Stomach (tissue), 9 donors: ENCODE results near the gene MARCKSL1. TPM values are rescaled to one million over a fixed set of nuclear protein-coding genes. Genes with fewer than 3 reads are reported as not detected.

Experiments used
- DNase-seq, 2 donors: peaks; one replicate each; pipeline versions ENCODE4 v3.0.0 to v3.0.0-alpha.2; 2013 to 2019
- H3K27ac ChIP-seq, 5 donors: fragments of 200-600 bp in 4 of 5; sonication (generic) in 4 of 5; one replicate each; pipeline ENCODE4 v1.5.1; 2013 to 2019; ENCODE audit warnings: mild to moderate bottlenecking in 1 of 5, moderate library complexity in 1 of 5
- H3K27me3 ChIP-seq, 3 donors: fragments of 200-600 bp; sonication (generic); one replicate each; pipeline ENCODE4 v1.5.1; 2017 to 2019; ENCODE audit warnings: mixed run types in 1 of 3
- H3K36me3 ChIP-seq, 4 donors: fragments of 200-600 bp; sonication (generic); 1 replicate in 3 of 4; 2 replicates in 1 of 4; pipeline ENCODE4 v1.5.1; 2016 to 2019
- H3K4me1 ChIP-seq, 4 donors: fragments of 200-600 bp; sonication (generic); one replicate each; pipeline ENCODE4 v1.5.1; 2016 to 2019
- H3K4me3 ChIP-seq, 4 donors: fragments of 200-600 bp; sonication (generic) in 3 of 4; one replicate each; pipeline ENCODE4 v1.5.1; 2016 to 2019; ENCODE audit warnings: mild to moderate bottlenecking in 1 of 4
- H3K9me3 ChIP-seq, 4 donors: fragments of 200-600 bp; sonication (generic); one replicate each; pipeline ENCODE4 v1.5.1; 2016 to 2019
- EP300 ChIP-seq: sonication (generic); formaldehyde crosslinking; IDR thresholded peaks from one replicate; pipeline ENCODE4 v1.6.1; 2017; ENCODE audit warnings: antibody characterized with exemption
- POLR2A ChIP-seq, 4 donors: fragments of 450-650 bp; IDR thresholded peaks; one replicate each; pipeline ENCODE4 v1.6.1; 2016; ENCODE audit warnings: antibody characterized with exemption in 4 of 4, control low read depth in 2 of 4, mild to moderate bottlenecking in 1 of 4, moderate library complexity in 1 of 4
- POLR2AphosphoS5 ChIP-seq, 3 donors: sonication (generic); formaldehyde crosslinking; IDR thresholded peaks; one replicate each; pipeline ENCODE4 v1.6.1; 2016; ENCODE audit warnings: antibody characterized with exemption in 3 of 3
- WGBS, 5 donors: extraction: QIAGEN DNeasy Blood & Tissue Kit in 3 of 5; methylation state at CpG; one replicate each; pipeline versions ENCODE4 v1.1.5 to v1.1.7; 2013 to 2018; 5-methylcytosine and 5-hydroxymethylcytosine counted together
- intact Hi-C: fragments of 100-400 bp; cut with DNase I; formaldehyde crosslinking; loops from one replicate; pipeline ENCODE4 v1.15.1; 2023; ENCODE audit warnings: low total_unique reads
- polyA plus RNA-seq, 3 donors: library from polyadenylated mRNA; stranded (reverse); fragments of 200-250 nt; gene quantifications; one replicate each; pipeline ENCODE4 v1.2.3, GENCODE V29; 2013
- total RNA-seq, 5 donors: library from RNA; depleted of rRNA; stranded (reverse); fragments of >200 nt; gene quantifications; one replicate each; pipeline versions ENCODE4 v1.1.0 to v1.2.3, GENCODE V29; 2014 to 2016
- TF ChIP-seq, protein P1 (sequence below), 7 experiments: fragments of 450-650 bp in 4 of 7; fragments of 200-600 bp in 3 of 7; sonication (generic) in 3 of 7; IDR thresholded peaks; one replicate each; pipeline ENCODE4 v1.5.1; 2016 to 2019; ENCODE audit warnings: antibody characterized with exemption in 7 of 7, control low read depth in 2 of 7, mild to moderate bottlenecking in 1 of 7
- donor health status: healthy with polysubstance abuse.
- donor health status: Bipolar disorder and iron deficiency.
- donor health status: healthy.

Gene MARCKSL1
- total and polyA plus RNA-seq, 8 donors: 7.6 to 100 (median 47.1) TPM

DNA sequence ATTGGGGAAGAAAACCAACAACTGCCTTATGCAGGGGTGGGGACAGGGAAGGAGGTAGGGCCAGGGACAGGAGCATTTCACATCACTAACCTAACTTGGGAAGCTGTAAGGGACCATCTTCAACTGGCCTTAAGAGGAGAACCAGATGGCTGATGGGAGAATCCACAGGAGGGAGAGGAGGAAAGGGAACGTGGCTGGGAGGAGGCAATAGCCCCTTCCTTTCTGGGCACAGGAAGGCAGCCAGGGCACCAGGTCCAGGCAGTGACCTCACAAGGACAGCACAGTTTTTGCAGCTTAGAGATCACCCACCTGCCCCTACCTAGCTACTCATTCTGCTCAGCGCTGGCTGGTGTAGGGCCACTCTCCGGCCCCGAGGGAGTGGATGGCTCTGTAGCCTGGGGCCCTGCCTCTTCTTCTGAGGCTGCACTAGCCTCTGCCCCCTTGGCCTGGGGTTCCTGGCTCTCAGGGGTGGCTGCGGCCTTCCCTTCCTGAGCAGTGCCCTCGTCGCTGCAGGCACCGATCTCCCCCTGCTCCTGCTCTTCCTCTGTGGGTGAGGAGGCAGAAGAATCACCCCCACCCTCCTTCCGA is 1.7 kb downstream of the MARCKSL1 start:
- Histone ChIP-seq H3K27me3 (peaks cover 0 to 3% (median 0%) of the 10 kb centered on the region in 3 donors), H3K4me1 (peaks cover 30 to 70% (median 61%) of the 10 kb centered on the region in 4 donors), H3K27ac (peak overlapping the region; percentile 85 to 88 (median 86)), H3K36me3 (peaks cover 21 to 49% (median 42%) of the 10 kb centered on the region in 4 donors), H3K9me3 (no peaks in the 10 kb centered on the region), H3K4me3 (peak overlapping the region; percentile 68 to 83 (median 78))
- TF ChIP-seq POLR2A (IDR thresholded peaks at IDR 0.05): no peak
- TF ChIP-seq, protein P1, sequence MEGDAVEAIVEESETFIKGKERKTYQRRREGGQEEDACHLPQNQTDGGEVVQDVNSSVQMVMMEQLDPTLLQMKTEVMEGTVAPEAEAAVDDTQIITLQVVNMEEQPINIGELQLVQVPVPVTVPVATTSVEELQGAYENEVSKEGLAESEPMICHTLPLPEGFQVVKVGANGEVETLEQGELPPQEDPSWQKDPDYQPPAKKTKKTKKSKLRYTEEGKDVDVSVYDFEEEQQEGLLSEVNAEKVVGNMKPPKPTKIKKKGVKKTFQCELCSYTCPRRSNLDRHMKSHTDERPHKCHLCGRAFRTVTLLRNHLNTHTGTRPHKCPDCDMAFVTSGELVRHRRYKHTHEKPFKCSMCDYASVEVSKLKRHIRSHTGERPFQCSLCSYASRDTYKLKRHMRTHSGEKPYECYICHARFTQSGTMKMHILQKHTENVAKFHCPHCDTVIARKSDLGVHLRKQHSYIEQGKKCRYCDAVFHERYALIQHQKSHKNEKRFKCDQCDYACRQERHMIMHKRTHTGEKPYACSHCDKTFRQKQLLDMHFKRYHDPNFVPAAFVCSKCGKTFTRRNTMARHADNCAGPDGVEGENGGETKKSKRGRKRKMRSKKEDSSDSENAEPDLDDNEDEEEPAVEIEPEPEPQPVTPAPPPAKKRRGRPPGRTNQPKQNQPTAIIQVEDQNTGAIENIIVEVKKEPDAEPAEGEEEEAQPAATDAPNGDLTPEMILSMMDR (IDR thresholded peaks at IDR 0.05): no peak
- TF ChIP-seq EP300: no peak
- no peak for TF ChIP-seq POLR2AphosphoS5 (IDR thresholded peaks at IDR 0.05)
- peak in 1 of 2 donors; percentile 38 for DNase-seq
- WGBS, 5 donors: 14 to 34% (median 25%) methylated on average over 5 to 9 of the region's 9 CpGs
- intact Hi-C loops: no loop called here

DNA sequence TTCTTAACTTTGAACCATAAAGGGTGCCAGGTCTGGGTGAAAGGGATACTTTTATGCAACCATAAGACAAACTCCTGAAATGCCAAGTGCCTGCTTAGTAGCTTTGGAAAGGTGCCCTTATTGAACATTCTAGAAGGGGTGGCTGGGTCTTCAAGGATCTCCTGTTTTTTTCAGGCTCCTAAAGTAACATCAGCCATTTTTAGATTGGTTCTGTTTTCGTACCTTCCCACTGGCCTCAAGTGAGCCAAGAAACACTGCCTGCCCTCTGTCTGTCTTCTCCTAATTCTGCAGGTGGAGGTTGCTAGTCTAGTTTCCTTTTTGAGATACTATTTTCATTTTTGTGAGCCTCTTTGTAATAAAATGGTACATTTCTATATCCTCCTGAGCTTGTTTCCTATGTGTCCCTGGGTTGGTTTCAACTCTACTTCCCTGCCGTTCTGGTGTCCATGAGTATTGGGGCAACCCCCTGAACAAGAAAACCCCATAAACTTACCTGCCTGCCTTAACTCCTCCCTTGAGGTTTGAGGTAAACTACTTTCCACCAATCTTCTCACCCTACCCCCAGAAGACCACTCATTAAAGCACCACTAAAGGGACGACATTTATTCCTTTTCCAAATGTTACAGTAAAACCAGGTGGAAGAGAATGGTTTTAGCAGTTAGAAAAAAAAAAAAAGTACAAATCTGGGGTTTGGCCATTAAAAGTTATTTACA is 2.6 kb downstream of the MARCKSL1 start:
- Histone ChIP-seq H3K27ac (peak overlapping the region in 3 of 5 donors; percentile 0 to 86 (median 14)), H3K4me3 (peak overlapping the region in 1 of 4 donors; percentile 83), H3K9me3 (no peaks in the 10 kb centered on the region), H3K27me3 (peaks cover 0 to 3% (median 0%) of the 10 kb centered on the region in 3 donors), H3K4me1 (peaks cover 30 to 60% (median 59%) of the 10 kb centered on the region in 4 donors), H3K36me3 (peaks cover 29 to 59% (median 51%) of the 10 kb centered on the region in 4 donors)
- no peak for DNase-seq
- intact Hi-C loops: no loop called here
- WGBS, 5 donors: 45 to 61% (median 55%) methylated on average over 3 of the region's 3 CpGs
- TF ChIP-seq EP300 (no peak), POLR2A (IDR thresholded peaks at IDR 0.05) (no peak), POLR2AphosphoS5 (IDR thresholded peaks at IDR 0.05) (no peak)
- TF ChIP-seq, protein P1 (IDR thresholded peaks at IDR 0.05): no peak

DNA sequence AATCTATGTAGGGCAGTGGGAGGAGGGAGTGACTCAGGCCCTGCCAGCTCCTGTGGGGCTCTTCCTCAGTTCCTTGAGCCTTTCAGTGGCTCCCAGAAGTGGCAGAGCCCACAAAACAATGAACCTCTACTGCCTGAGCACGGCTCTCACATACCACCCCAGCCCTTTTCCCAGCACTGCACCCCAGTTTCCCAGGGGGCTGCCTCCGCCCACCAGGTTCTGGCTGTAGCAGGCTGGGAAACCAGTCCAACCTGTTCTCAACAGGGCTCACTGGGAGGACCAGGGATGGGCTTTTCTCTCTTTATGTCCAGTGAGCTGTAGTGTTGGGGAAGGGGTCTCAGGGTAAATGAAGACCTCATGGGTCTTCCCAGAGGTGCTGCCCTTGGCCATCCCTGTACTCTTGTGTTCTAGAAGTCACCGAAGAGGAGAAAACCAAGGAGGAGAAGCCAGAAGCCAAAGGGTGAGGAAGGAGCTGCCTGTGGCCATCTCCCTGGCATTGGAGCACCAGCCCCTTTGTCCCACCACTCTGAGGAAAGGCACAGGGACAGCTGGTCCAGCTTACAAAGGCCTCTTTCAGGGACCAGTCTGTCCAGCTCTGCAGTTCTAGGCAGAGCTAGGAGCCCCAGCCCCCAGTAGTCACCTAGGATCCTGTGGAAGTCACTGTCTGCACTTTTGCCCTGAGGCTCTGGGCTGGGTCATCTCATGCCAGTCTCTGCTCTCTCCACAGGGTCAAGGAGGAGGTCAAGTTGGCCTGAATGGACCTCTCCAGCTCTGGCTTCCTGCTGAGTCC is 3.5 kb downstream of the MARCKSL1 start:
- H3K36me3 ChIP-seq: peaks cover 36 to 68% (median 61%) of the 10 kb centered on the region in 4 donors
- no peaks in the 10 kb centered on the region for H3K9me3 ChIP-seq
- WGBS, 5 donors: 41 to 67% (median 57%) methylated on average over 2 to 3 of the region's 3 CpGs
- peak overlapping the region in 4 of 5 donors; percentile 14 to 86 (median 48) for H3K27ac ChIP-seq
- peak in 1 of 2 donors; percentile 82 for DNase-seq
- intact Hi-C loops: no loop called here
- TF ChIP-seq POLR2A (IDR thresholded peaks at IDR 0.05) (no peak), POLR2AphosphoS5 (IDR thresholded peaks at IDR 0.05) (no peak), EP300 (no peak)
- TF ChIP-seq, protein P1 (IDR thresholded peaks at IDR 0.05): no peak
- H3K4me3 ChIP-seq: no peak overlapping the region
- peaks cover 24 to 51% (median 50%) of the 10 kb centered on the region in 4 donors for H3K4me1 ChIP-seq
- peaks cover 0 to 3% (median 0%) of the 10 kb centered on the region in 3 donors for H3K27me3 ChIP-seq

DNA sequence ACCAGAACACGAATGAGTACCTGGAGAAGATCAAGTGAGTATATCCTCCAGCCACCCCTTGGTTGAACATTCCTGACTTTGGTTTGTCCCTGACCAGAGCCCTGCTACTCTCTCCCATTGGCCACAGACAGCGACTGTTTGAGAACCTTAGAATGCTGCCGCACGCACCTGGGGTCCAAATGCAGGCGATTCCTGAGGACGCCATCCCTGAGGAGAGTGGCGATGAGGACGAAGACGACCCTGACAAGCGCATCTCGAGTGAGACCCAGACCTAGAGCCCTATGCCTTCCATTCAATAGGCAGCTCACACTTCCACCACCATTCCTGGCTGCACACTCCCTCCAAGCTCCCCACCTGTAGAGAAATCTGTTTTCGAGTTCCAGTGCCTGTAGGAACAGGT is 4.5 kb downstream of the MARCKSL1 start:
- peaks cover 0 to 3% (median 0%) of the 10 kb centered on the region in 3 donors for H3K27me3 ChIP-seq
- 83 to 88% (median 85%) methylated on average over 11 to 12 of the region's 12 CpGs for whole genome bisulfite sequencing, 5 donors
- H3K27ac ChIP-seq: peak overlapping the region in 3 of 5 donors; percentile 14 to 86 (median 36)
- intact Hi-C loops: no loop called here
- H3K4me3 ChIP-seq: no peak overlapping the region
- no peaks in the 10 kb centered on the region for H3K9me3 ChIP-seq
- H3K4me1 ChIP-seq: peaks cover 17 to 42% (median 41%) of the 10 kb centered on the region in 4 donors
- no peak for DNase-seq
- H3K36me3 ChIP-seq: peaks cover 44 to 78% (median 70%) of the 10 kb centered on the region in 4 donors
- TF ChIP-seq EP300 (no peak), POLR2AphosphoS5 (IDR thresholded peaks at IDR 0.05) (no peak), POLR2A (IDR thresholded peaks at IDR 0.05) (no peak)
- TF ChIP-seq, protein P1 (IDR thresholded peaks at IDR 0.05): no peak
